GM18526 (cell line): ENCODE results near the gene GNAT3.

ENCODE experiments used
- POLR2A ChIP-seq: IDR thresholded peaks from 3 replicates; pipeline ENCODE4 v1.6.1; 2011; ENCODE audit not compliant: insufficient read length; ENCODE audit errors: extremely low read depth

GNAT3 gene

DNA sequence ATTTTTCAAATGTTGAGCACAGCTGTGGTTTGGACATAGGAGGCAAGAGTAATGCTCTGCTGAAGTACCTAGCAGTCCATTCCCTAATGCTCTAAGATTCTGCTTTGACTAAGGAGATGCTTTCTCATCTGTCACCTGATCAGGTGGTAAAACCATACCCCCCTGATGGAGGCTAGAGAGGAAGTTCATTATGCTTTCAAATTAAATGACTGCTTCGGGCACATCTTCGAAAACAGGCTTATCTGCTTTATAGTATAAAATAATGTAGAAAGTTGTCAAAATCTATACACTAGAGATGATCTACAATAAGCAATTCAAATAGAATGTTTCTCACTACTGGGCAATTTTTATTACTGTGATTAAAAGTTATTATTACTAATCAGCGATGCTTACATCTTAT is at the start of gene GNAT3:
Gene GNAT3 (minus strand): TSS at position 101 of the 400 bp plus-strand sequence. CDS start 138 bp downstream, outside the sequence.
- TF ChIP-seq POLR2A: no peak

DNA sequence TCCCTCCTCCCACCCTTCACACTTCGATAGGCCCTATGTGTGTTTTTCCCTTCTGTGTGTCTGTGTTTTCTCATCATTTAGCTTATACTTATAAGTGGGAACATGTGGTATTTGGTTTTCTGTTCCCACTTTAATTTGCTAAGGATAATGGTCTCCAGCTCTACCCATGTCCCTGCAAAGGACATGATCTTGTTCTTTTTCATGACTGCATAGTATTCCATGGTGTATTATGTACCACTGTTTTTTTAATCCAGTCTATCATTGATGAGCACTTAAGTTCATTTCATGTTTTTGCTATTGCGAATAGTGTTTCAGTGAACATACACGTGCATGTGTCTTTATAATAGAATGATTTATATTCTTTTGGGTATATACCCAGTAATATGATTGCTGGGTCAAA is 46.3 kb upstream of the GNAT3 start:
- no peak for TF ChIP-seq POLR2A

DNA sequence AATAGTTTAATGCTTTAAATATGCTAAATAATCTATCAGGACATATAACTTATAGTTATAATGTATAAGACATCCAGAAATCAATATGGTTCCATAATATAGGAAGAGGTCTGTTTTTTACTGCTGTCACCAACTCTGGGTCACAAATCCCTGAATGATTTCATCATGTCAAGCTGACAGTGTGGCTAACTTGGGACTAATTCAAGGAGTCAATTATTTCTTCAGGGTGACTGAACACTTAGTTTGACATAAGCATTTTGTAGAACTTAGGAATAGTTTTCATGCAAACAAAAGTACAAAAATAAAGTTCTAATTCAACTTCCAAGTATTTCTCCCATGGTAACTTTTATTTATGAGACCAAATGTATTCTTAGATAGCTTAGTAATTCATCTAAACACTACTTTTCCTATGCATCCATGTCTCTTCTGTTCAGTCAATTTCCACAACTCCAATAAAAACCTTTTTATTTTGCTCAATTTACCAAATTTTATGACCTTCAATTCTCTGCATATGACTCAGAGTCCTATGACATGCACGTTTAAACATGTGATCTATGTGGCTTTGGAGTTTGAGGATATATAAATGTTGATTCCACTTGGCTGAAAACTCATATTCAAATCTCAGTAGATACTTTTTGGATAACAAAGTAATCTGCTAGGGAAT is 40.3 kb upstream of the GNAT3 start:
- no peak for TF ChIP-seq POLR2A

DNA sequence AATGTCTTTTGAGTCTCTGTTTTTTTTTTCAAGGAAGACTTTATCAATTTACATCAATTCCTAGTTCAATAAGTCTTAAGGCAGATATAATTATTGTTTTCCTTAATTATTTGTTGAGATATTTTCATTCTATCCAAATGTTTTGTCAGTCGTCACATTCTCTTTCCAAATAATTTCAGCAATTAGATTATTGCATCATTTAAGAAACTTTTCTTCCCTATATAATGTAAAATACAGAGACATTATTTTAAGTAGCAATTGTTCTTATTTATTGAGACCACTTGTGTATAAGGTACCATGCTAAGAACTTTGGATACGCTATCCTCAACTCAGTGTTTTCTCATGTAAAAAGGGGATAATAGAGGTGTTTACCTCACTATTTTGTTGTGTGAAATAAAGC is 38.1 kb upstream of the GNAT3 start:
- no peak for TF ChIP-seq POLR2A

DNA sequence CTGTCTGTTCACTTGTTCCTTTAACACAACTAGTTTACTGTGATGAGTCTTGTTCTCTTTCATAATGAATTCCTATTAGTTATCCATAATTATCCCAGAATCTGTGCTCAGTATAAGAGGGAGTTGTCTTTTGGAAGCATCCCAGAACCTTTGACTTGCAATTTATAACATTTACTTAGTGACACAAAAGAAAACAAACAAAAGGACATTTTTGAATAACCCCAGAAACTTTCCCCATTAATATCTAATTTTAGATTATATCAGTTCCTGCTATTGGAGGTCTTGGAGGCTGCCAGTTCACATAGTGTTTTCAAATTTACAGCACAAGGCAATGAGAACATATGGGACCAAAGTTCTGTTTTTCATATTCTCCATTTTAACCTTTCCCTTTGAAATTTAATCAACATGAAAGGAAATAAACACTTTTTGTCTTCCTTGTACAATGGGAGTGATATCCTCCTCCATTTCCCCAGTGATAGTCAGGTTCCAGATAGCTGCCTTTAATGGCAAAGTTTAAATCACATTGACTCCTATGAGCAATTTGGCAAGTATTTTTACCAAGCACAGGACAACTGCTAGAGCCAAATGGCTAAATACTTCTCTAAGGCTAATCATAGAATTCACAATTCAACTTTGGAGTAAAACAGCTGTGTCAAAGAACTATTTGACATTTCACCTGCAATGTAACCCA is 37.1 kb upstream of the GNAT3 start:
- no peak for TF ChIP-seq POLR2A

DNA sequence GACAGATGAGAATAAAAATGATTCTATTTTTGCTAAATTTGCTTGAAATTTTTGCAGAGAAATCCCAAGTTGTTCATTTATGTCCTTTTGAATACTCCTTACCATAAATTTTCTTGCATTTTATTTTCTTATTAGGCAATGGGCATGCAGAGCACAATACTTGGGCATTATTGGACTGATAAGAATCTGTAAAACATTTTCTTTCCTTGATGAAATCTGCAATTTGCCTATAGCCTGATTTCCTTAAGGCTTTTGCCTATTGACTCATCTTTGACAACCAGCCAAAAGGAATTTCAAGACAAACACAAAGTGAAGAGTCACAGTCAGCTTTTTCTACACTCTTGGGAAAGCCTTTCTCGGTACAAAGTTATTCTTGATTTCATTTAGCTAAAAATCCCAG is 30.5 kb upstream of the GNAT3 start:
- TF ChIP-seq POLR2A: no peak

DNA sequence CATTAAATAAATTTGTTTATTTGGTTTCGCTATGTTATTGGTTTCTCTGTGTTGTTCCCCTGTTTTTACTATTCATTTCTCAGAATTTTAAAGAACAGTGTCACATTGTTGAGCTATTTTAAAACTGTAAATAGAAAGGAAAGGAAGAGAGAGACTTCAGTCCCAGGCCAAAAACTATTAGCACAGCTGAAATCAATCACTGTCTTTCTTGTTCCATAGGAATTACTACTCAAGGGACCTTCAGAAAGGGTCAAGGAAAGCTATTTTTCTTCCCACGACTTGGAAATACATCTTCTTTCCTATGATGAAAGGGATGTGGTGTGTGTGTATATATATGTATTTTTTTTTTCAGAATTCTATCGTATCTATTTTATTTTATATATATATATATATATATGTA is 29.0 kb upstream of the GNAT3 start:
- TF ChIP-seq POLR2A: no peak

DNA sequence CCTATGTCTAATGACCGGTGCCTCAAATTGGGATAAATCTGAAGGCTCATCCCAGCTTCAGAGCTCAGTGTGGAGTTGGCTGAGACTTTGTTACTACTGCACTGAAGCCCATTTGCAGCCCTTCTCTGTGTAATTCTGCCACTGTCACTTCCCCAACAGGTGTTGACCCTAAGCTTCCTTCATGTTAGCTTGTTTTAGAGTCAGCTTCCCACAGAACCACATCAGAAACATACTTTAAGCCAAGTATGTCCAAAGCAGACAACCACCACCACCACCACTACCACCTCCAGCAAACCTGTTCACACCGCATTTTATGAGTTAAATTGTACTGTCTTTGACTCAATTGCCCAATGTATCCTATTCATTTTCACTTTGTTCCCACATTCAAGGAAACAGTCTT is 25.2 kb upstream of the GNAT3 start:
- no peak for TF ChIP-seq POLR2A

DNA sequence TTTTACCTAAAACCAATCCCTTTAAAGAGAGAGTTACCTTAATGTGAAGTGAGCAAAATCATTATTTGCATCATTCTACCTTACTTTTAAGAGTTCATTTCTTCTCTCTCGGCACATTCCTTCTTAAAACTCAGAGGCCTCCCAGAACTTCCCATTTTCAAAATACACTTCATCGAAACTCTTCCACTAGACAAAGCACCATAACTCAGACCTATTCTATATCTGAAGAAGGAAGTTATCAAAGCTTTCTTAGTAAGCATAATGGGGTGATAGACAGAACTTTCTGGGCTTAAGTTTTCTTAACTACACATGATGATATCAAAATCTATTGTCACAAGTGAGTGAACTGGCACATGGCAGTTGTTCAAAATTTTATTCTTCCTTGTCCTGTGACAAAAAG is 24.6 kb upstream of the GNAT3 start:
- TF ChIP-seq POLR2A: no peak

DNA sequence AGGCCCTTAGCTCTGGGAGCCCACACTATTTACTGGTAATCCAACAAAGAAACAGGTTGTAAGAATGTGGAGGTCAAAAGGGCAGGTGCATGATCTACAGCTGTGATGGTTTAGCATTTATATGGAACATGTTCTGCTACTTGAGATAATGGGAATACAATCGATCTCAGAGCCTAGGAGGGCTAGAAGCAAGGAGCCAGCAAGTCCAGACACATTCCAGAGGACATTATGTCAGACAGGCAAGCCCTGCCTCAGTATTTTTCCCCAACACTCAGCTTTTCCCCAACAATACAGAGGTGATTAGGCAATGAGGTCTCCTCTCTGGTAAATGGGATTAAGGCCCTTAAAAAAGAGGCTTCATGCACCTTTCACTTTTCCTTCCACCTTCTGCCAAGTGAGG is 21.4 kb upstream of the GNAT3 start:
- TF ChIP-seq POLR2A: no peak

DNA sequence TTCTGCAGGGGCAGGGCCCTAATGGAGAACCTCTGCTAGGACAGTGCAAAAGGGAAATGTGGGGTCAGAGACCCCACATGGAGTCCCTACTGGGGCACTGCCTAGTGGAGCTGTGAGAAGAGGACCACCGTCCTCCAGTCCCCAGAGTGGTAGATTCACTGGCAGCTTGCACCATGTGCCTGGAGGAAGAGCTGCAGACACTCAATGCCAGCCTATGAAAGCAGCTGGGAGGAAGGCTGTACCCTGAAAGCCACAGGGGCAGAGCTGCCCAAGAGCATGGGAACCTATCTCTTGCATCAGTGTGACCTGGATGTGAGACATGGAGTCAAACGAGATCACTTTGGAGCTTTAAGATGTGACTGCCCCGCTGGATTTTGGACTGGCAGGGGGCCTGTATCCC is 20.3 kb upstream of the GNAT3 start:
- TF ChIP-seq POLR2A: no peak

DNA sequence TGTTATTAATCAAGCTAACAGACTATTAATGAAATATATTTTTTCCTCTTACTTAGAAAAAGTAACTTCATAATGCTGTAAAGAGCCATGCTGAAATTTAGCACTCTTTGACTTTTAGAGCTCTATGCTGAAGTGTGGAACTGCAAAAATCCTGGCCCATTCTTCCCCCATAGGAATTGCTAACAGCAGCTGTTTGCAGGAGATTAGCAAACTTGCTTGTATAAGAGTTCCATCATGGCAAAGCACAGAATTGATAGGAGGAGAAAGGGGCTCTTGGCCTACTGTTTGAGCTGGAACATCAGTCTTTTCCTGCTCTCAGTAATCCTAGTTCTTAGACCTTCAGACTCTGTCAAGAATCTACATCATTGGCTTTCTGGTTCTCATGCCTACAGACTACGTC is 18.3 kb upstream of the GNAT3 start:
- TF ChIP-seq POLR2A: no peak

DNA sequence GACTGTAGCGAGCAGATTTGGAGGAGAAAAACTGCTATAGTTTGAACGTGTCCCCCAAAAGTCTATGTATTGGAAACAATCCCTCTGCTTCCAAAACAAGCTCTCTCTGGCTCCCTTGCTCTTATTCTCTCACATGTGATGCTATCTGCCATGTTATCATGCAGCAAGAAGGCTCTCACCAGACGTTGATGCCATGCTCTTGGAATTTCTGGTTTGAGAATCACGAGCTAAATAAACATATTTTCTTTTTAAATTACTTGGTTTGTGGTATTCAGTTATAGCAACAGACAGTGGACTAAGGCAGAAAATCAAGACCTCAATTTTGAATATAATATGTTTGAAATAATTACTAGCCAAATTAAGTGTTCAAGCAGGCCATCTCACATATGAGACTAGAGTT is 17.5 kb upstream of the GNAT3 start:
- no peak for TF ChIP-seq POLR2A

DNA sequence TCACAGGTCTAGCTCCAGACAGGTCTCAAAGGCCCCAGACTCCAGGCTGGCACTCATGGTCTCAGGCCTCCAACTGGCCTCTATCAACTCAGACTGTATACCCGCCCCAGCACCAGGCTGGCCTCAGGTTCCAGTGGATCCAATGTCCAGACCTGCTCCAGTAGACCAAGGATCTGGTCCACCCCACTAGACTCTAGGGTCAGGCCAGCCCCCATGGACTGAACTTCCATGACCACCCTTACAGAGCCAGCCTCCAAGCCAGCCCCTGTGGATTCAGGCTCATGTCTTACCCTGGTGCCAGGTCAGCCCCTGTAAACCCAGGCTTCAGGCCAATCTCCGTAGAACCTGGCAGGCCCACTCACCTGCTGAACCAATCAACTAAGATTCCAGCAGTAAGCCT is 16.8 kb upstream of the GNAT3 start:
- TF ChIP-seq POLR2A: no peak

DNA sequence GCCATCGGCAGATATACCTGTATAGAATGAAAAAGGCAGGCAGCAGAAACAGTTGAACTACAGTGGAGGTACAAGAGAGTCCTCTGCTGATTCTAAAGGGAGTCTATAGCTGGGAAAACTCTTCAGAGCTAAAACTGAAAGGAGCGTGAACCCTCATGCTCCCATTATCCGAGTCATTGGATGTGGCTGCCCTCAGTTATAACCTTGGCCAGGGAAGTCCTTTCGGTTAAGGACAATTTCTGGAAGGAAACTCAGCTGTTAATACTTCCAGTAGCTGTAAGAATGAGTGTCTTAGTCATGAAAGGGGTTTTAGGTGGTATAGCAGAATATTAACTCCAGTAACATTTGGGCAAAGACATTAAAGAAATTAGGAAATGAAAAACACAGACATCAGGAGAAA is 14.6 kb upstream of the GNAT3 start:
- no peak for TF ChIP-seq POLR2A

DNA sequence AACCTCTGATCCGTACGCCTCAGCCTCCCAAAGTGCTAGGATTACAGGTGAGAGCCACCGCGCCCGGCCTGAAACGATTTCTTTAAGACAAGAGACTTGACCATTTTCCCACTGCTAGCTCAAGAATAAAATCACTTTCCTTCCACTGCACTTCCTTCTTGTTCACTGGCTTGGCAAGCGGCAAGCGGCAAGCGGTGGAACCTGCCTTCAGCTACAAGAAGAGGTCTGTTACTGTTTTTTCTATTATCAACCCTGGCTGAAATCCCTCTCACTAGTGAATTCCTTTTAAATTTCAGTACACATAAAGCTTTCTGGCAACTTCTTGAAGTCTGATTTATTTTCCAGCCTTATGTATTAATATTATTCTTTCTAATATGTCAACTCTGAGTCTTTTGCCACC is 12.8 kb upstream of the GNAT3 start:
- no peak for TF ChIP-seq POLR2A

DNA sequence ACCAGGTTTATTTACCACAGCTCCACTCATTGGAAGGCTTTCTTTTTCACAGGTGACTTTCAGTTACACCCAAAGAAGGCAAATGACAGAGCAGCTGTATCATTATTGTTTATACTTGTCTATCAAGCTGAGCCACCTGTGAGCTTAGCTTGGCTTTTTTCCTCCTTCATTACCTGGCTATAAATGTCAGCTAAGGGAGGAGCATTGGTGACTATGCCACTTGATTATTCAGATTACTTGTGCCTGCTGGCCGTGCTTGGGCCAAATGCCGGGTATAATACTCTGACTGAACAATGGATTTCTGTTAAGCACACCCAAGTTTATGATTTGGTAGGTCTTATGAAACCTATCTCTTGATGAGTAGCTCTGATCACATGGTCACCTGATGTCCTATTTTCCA is 9.9 kb upstream of the GNAT3 start:
- TF ChIP-seq POLR2A: no peak
